Chondrocyte (in vitro differentiated cells): Measurements from ENCODE around the gene LRFN4. TPM values are rescaled to one million over a fixed set of nuclear protein-coding genes. Genes with fewer than 3 reads are reported as not detected.

ENCODE experiments used
- DNase-seq: peaks from one replicate; pipeline ENCODE4 v3.0.0; 2021; ENCODE audit warnings: mixed read lengths, low spot score
- H3K27ac Mint-ChIP-seq: one replicate; pipeline ENCODE4 v1.8.0; 2021; ENCODE audit warnings: mild to moderate bottlenecking, moderate library complexity, mixed read lengths; ENCODE audit not compliant: unreplicated experiment
- H3K27me3 Mint-ChIP-seq: 2 replicates; pipeline ENCODE4 v1.8.0; 2021; ENCODE audit warnings: low read depth, mixed read lengths
- H3K36me3 Mint-ChIP-seq: 2 replicates; pipeline ENCODE4 v1.8.0; 2021; ENCODE audit warnings: low read depth, mixed read lengths
- H3K4me1 Mint-ChIP-seq: 2 replicates; pipeline ENCODE4 v1.8.0; 2021; ENCODE audit warnings: low read depth, mild to moderate bottlenecking, mixed read lengths
- H3K4me3 Mint-ChIP-seq: one replicate; pipeline ENCODE4 v1.8.0; 2021; ENCODE audit warnings: mild to moderate bottlenecking, moderate library complexity, mixed read lengths; ENCODE audit not compliant: unreplicated experiment
- H3K9me3 Mint-ChIP-seq: 2 replicates; pipeline ENCODE4 v1.8.0; 2021; ENCODE audit warnings: low read depth, mixed read lengths
- total RNA-seq: library from RNA; stranded (reverse); gene quantifications from 3 replicates; pipeline ENCODE4 v1.2.1, GENCODE V29; 2021
- TF ChIP-seq, protein P1 (sequence below): fragments of 200-600 bp; sonication (generic); IDR thresholded peaks from 2 replicates; pipeline ENCODE4 v1.5.0; 2021; ENCODE audit warnings: antibody characterized with exemption, mild to moderate bottlenecking, moderate library complexity

Gene LRFN4
- total RNA-seq, 1 donor from 2014 or later, result 47.2 TPM

DNA sequence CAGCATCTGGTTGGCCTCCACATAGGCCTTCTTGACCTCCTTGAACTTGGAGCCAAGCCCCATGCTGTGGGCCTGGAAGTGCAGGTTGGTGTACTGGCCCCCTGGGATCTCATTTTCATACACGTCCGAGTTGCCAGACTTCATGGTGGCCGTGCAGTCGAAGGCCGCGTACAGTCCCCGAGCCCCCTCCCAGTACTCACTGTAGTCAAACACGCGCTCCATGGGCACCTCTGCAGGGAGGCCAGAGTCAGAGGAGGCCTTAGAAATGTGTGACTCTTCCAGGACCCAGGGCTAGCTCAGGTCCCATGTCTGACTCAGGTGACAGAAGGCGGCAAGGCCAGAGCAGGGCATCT is 6.7 kb upstream of the LRFN4 start:
- Mint-ChIP-seq H3K9me3 (no peaks in the 10 kb centered on the region), H3K27ac (no peak overlapping the region), H3K4me3 (no peak overlapping the region), H3K4me1 (peaks cover 5% of the 10 kb centered on the region), H3K27me3 (no peaks in the 10 kb centered on the region), H3K36me3 (peaks cover 3% of the 10 kb centered on the region)
- TF ChIP-seq, protein P1, sequence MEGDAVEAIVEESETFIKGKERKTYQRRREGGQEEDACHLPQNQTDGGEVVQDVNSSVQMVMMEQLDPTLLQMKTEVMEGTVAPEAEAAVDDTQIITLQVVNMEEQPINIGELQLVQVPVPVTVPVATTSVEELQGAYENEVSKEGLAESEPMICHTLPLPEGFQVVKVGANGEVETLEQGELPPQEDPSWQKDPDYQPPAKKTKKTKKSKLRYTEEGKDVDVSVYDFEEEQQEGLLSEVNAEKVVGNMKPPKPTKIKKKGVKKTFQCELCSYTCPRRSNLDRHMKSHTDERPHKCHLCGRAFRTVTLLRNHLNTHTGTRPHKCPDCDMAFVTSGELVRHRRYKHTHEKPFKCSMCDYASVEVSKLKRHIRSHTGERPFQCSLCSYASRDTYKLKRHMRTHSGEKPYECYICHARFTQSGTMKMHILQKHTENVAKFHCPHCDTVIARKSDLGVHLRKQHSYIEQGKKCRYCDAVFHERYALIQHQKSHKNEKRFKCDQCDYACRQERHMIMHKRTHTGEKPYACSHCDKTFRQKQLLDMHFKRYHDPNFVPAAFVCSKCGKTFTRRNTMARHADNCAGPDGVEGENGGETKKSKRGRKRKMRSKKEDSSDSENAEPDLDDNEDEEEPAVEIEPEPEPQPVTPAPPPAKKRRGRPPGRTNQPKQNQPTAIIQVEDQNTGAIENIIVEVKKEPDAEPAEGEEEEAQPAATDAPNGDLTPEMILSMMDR, result no peak
- DNase-seq, result no peak

DNA sequence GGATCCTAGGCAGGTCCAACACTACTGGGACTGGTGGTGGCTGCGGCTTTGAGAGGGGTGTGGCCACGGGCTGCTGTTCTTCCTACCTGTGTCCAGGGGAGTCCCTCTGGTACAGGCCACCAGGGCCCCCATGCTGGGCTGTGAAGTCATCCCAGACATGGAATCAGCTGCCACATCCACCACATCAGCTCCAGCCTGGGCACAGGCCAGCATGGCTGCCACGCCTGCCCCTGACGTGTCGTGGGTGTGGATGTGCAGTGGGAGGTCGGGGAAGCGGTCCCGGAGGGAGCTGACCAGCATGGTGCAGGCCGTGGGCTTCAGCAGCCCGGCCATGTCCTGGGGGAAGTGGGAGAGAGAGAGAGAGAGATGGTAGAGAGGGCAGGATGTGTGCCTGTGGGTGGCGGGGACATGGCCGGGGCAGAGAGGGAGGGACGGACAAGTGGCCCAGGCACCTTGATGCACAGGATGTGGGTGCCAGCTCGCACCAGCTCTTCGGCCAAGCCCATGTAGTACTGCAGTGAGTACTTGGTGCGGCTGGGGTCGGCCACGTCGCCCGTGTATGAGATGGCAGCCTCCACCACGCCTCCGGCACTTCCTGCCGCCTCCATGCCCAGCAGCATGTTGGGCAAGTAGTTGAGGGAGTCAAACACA is 6.2 kb upstream of the LRFN4 start:
- Mint-ChIP-seq H3K4me1 (peaks cover 7% of the 10 kb centered on the region), H3K4me3 (no peak overlapping the region), H3K9me3 (no peaks in the 10 kb centered on the region), H3K27ac (no peak overlapping the region), H3K27me3 (no peaks in the 10 kb centered on the region), H3K36me3 (peaks cover 2% of the 10 kb centered on the region)
- TF ChIP-seq, protein P1, result no peak
- peak; percentile 94 for DNase-seq

DNA sequence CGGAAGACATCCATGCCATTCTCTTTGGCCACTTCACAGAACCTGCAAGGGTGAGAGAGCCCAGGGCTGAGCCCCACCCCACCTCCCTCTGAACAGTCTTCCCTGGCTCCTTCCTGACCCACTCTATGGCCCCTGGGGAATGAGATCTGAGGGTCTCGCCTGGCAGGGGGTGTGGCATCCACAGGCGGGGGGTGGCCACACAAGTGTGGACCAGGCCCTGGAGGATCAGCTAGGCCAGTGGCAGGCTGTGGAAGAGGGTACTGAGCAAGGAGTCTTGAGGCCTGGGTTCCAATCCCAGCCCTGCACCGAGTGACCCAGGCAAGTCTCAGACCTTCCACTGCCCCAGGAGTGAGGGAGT is 5.6 kb upstream of the LRFN4 start:
- no peaks in the 10 kb centered on the region for H3K9me3 Mint-ChIP-seq
- no peak overlapping the region for H3K4me3 Mint-ChIP-seq
- DNase-seq, result peak; percentile 51
- TF ChIP-seq, protein P1, result no peak
- H3K36me3 Mint-ChIP-seq, result peaks cover 2% of the 10 kb centered on the region
- H3K27me3 Mint-ChIP-seq, result no peaks in the 10 kb centered on the region
- peaks cover 9% of the 10 kb centered on the region for H3K4me1 Mint-ChIP-seq
- H3K27ac Mint-ChIP-seq, result no peak overlapping the region

DNA sequence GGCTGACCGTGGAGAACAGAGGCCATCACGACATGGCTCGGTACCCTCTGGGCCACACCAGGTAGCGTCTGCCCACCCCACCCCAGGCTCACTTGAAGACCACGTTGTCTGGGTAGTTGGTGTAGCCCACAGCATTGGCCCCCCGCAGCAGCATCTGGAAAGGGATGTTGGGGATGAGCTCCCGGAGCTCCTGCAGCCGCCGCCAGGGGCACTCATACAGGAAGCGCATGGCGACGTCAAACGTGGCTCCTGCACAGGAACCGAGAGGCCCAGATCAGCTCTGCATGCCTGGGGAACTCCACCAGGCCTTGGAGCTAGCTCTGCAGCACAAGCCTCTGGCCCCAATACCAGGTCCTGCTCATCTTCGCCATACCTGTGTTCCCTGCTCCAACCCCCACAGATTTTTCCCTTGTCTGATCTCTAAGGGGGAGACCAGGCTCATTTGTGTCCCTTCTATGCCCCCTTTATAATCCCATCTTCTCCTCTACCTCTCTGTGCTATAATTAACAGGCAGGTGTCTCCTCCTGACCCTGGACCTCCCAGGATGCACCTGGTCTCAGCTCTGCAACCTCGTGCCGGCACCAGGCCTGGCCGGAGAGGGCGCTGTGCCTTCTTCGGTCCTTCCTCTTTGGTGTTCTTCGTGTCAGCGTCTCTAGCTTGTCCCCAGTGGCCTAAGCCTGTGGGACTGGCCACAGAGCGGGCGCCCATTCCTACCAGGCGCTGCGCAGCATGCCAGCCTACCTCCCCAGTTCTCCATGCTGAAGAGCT is 5.0 kb upstream of the LRFN4 start:
- TF ChIP-seq, protein P1, result no peak
- Mint-ChIP-seq H3K4me3 (no peak overlapping the region), H3K27me3 (no peaks in the 10 kb centered on the region), H3K9me3 (no peaks in the 10 kb centered on the region), H3K36me3 (no peaks in the 10 kb centered on the region), H3K27ac (no peak overlapping the region), H3K4me1 (peaks cover 9% of the 10 kb centered on the region)
- peak; percentile 82 for DNase-seq

DNA sequence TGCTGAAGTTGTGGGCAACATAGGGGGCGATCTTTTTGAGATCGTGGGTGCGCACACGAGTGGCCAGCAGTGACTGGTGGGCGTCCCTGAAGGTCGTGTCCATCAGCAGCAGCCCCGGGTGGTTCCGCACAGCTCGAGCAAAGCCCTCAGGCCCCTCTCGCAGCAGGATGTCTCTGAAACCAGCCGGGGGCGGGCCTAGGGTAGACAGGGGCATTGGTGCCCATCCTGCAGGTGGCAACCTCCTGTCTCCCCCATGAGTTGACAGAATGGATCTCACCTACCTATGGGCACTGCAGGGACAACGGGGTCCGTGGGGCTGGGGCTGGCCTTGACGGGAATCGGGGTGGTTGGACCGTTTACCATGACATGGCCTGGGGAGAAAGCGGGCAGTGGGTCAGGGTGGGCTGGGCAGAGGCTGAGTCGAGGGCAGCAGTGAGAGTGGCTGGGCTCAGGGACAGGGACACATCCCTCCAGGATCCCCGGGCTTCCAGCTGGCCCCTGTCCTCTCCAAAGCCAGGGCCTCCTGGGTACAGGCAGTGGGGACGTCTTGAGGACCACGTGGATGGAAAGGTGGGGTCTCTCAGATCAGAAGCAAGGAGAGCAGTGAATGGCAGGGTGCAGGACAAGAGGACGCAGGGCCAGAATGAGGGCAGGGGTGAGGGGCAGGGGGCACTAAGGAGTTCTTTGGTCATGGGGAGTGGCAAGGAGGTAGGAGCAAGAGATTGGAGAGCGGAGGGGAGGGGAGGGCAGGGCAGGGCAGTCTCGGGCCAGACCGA is 4.2 kb upstream of the LRFN4 start:
- H3K36me3 Mint-ChIP-seq, result no peaks in the 10 kb centered on the region
- H3K9me3 Mint-ChIP-seq, result no peaks in the 10 kb centered on the region
- no peaks in the 10 kb centered on the region for H3K27me3 Mint-ChIP-seq
- TF ChIP-seq, protein P1, result no peak
- H3K4me3 Mint-ChIP-seq, result no peak overlapping the region
- no peak overlapping the region for H3K27ac Mint-ChIP-seq
- peaks cover 9% of the 10 kb centered on the region for H3K4me1 Mint-ChIP-seq
- DNase-seq, result peak; percentile 85
